Keratinocyte (primary cell): ENCODE results near the gene PADI6. TPM values are rescaled to one million over a fixed set of nuclear protein-coding genes. Genes with fewer than 3 reads are reported as not detected.

ENCODE experiments used
- DNase-seq: peaks from one replicate; pipeline ENCODE4 v3.0.0-alpha.2; 2011; ENCODE audit warnings: low read depth, missing footprints, low spot score
- FAIRE-seq: peaks from 2 replicates; lab custom pipeline; 2011; peaks lifted over from hg19 to GRCh38; lab: Jason Lieb, UNC
- H2AFZ ChIP-seq: 2 replicates; pipeline ENCODE4 v1.6.0; 2012; ENCODE audit warnings: low read length, control low read depth, inconsistent platforms; ENCODE audit not compliant: control insufficient read depth
- H3K27ac ChIP-seq: 2 replicates; pipeline ENCODE4 v1.5.1; 2011; ENCODE audit warnings: low read length; ENCODE audit not compliant: control insufficient read depth, insufficient read depth
- H3K27me3 ChIP-seq: 3 replicates; pipeline ENCODE4 v1.6.0; 2011; ENCODE audit warnings: low read length; ENCODE audit not compliant: control insufficient read depth, insufficient read depth; ENCODE audit errors: extremely low read depth
- H3K36me3 ChIP-seq, 2 experiments: 2 replicates in 1 of 2; 3 replicates in 1 of 2; pipeline ENCODE4 v1.5.1; 2011; ENCODE audit warnings: low read length in 2 of 2, mild to moderate bottlenecking in 1 of 2; ENCODE audit not compliant: control insufficient read depth in 2 of 2, insufficient read depth in 2 of 2; ENCODE audit errors: extremely low read depth in 1 of 2
- H3K4me1 ChIP-seq: 3 replicates; pipeline ENCODE4 v1.5.1; 2011; ENCODE audit warnings: low read length; ENCODE audit not compliant: control insufficient read depth, insufficient read depth; ENCODE audit errors: extremely low read depth
- H3K4me2 ChIP-seq: 3 replicates; pipeline ENCODE4 v1.6.0; 2011; ENCODE audit warnings: low read depth, low read length; ENCODE audit not compliant: control insufficient read depth, insufficient read depth; ENCODE audit errors: extremely low read depth
- H3K4me3 ChIP-seq, 3 experiments: fragments of 200-600 bp in 1 of 3; sonication (generic) in 1 of 3; 2 replicates in 2 of 3; 3 replicates in 1 of 3; pipeline ENCODE4 v1.5.1; 2011 to 2016; ENCODE audit warnings: low read length in 3 of 3, mild to moderate bottlenecking in 3 of 3, control low read depth in 2 of 3, inconsistent platforms in 1 of 3, low read depth in 1 of 3, mixed read lengths in 1 of 3, mixed run types in 1 of 3, moderate library complexity in 1 of 3; ENCODE audit not compliant: control insufficient read depth in 2 of 3, insufficient read depth in 2 of 3; ENCODE audit errors: extremely low read depth in 1 of 3
- H3K79me2 ChIP-seq: 2 replicates; pipeline ENCODE4 v1.6.0; 2012; ENCODE audit warnings: low read length; ENCODE audit not compliant: control insufficient read depth, insufficient read depth
- H3K9ac ChIP-seq: 3 replicates; pipeline ENCODE4 v1.6.0; 2011; ENCODE audit warnings: low read length; ENCODE audit not compliant: control insufficient read depth, insufficient read depth; ENCODE audit errors: extremely low read depth
- H3K9me1 ChIP-seq: 3 replicates; pipeline ENCODE4 v1.6.0; 2011; ENCODE audit warnings: low read length; ENCODE audit not compliant: control insufficient read depth, insufficient read depth; ENCODE audit errors: extremely low read depth
- H3K9me3 ChIP-seq: 2 replicates; pipeline ENCODE4 v1.5.1; 2012; ENCODE audit warnings: low read depth, low read length; ENCODE audit not compliant: control insufficient read depth
- H4K20me1 ChIP-seq: 3 replicates; pipeline ENCODE4 v1.6.0; 2011; ENCODE audit warnings: low read length; ENCODE audit not compliant: control insufficient read depth, insufficient read depth; ENCODE audit errors: extremely low read depth
- CTCF ChIP-seq, 3 experiments: IDR thresholded peaks in 1 of 3; conservative IDR thresholded peaks in 1 of 3; optimal IDR thresholded peaks in 1 of 3; 2 replicates in 2 of 3; 3 replicates in 1 of 3; pipeline versions ENCODE3 to v1.5.1; 2011; ENCODE audit warnings: low read length in 3 of 3, mild to moderate bottlenecking in 3 of 3, moderate library complexity in 2 of 3, control low read depth in 1 of 3, inconsistent platforms in 1 of 3; ENCODE audit not compliant: insufficient read depth in 2 of 3; ENCODE audit errors: extremely low read depth in 1 of 3
- EZH2 ChIP-seq: IDR thresholded peaks from one replicate; pipeline ENCODE4 v1.6.1; 2012; ENCODE audit warnings: inconsistent platforms, mild to moderate bottlenecking, low read length, moderate library complexity
- dilution Hi-C: fragments of 300-500 bp; cut with MboI; formaldehyde crosslinking; loops from one replicate; pipeline ENCODE4 v1.7.0; 2020; ENCODE audit warnings: low sequenced_read_pairs; ENCODE audit not compliant: extremely low pct_ligation_motif_present
- polyA plus RNA-seq, 5 experiments: library from polyadenylated mRNA; depleted of rRNA in 3 of 5; stranded (reverse) in 3 of 5; stranded (forward) in 1 of 5; unstranded in 1 of 5; fragments of >200 nt; gene quantifications; 1 replicate in 1 of 5; 2 replicates in 3 of 5; 3 replicates in 1 of 5; pipeline versions ENCODE4 v1.2.1 to v1.2.3, GENCODE V29; 2011 to 2012; ENCODE audit warnings: missing spikeins in 2 of 5, low read depth in 1 of 5, low replicate concordance in 1 of 5

The PADI6 gene
- polyA plus RNA-seq, 1 donor (not counting 4 experiments of a cell fraction or from before 2014, with no cell fraction given) = not detected

- TF ChIP-seq EZH2 (no peak), CTCF (optimal IDR thresholded peaks at IDR 0.05 in 1 of 3, IDR thresholded peaks at IDR 0.05 in 1 of 3, conservative IDR thresholded peaks at IDR 0.05 in 1 of 3; ENCODE audit: extremely low read depth in 1 of 3, insufficient read depth in 2 of 3, low read length in 3 of 3) (no peak)
- no peak overlapping the region for H3K27ac ChIP-seq
- no peak overlapping the region for H3K4me3 ChIP-seq
- H2AFZ ChIP-seq = no peak overlapping the region
- no peak overlapping the region for H3K9ac ChIP-seq
- no peak overlapping the region for H3K4me2 ChIP-seq
- no peaks in the 10 kb centered on the region for H3K4me1 ChIP-seq
- DNase-seq = no peak
- dilution Hi-C loops = no loop called here
- no peaks in the 10 kb centered on the region for H3K9me1 ChIP-seq
- H3K79me2 ChIP-seq = no peaks in the 10 kb centered on the region
- peaks cover 3% of the 10 kb centered on the region for H3K27me3 ChIP-seq
- no peaks in the 10 kb centered on the region for H4K20me1 ChIP-seq
- FAIRE-seq = no peak
- no peaks in the 10 kb centered on the region for H3K9me3 ChIP-seq
- no peaks in the 10 kb centered on the region for H3K36me3 ChIP-seq
Observed at GRCh38 chr1:17393230-17393629, 21.2 kb downstream of the PADI6 start.

- Histone ChIP-seq H3K9ac (no peak overlapping the region), H4K20me1 (no peaks in the 10 kb centered on the region), H3K9me3 (no peaks in the 10 kb centered on the region), H3K4me1 (peaks cover 6% of the 10 kb centered on the region), H3K9me1 (no peaks in the 10 kb centered on the region), H3K27me3 (peaks cover 3% of the 10 kb centered on the region), H3K4me2 (no peak overlapping the region), H3K4me3 (no peak overlapping the region), H2AFZ (no peak overlapping the region), H3K27ac (no peak overlapping the region), H3K79me2 (no peaks in the 10 kb centered on the region), H3K36me3 (no peaks in the 10 kb centered on the region)
- no peak for DNase-seq
- dilution Hi-C loops = no loop called here
- FAIRE-seq = no peak
- no peak for TF ChIP-seq EZH2
- TF ChIP-seq CTCF (optimal IDR thresholded peaks at IDR 0.05 in 1 of 3, IDR thresholded peaks at IDR 0.05 in 1 of 3, conservative IDR thresholded peaks at IDR 0.05 in 1 of 3; ENCODE audit: extremely low read depth in 1 of 3, insufficient read depth in 2 of 3, low read length in 3 of 3) = no peak
Observed at GRCh38 chr1:17397910-17398695, 26.1 kb downstream of the PADI6 start.
